DMS153 treated with DMSO at 0.1 percent for 48 hours (cell line): ENCODE data around the gene IL24.
"Not testable (repeated sequence)": the region's sequence is repeated elsewhere in the genome, so short reads cannot be mapped to it uniquely, and the experiment has no call there.

Experiments used
- DNase-seq: peaks from one replicate; lab custom pipeline; 2025; ENCODE audit not compliant: unreplicated experiment; lab: John Stamatoyannopoulos, UW

Gene IL24

DNA sequence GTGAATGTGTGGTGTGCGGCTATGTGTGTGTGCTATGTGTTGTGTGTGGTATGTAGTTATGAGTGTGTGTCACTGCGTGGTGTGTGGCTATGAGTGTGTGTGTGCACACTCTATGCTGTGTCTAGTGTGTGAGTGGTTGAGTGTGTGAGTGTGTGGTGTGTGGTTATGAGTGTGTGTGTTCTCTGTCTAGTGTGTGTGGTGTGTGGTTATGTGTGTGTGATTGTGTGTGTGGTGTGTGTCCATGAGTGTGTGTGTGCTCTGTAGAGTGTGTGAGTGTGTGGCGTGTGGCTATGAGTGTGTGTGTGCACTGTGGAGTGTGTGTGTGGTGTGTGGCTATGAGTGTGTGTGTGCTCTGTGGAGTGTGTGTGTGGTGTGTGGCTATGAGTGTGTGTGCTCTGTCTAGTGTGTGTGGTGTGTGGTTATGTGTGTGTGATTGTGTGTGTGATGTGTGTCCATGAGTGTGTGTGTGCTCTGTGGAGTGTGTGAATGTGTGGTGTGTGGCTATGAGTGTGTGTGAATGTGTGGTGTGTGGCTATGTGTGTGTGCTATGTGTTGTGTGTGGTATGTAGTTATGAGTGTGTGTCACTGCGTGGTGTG lies 26.8 kb downstream of the IL24 start:
- not testable (repeated sequence) for DNase-seq

DNA sequence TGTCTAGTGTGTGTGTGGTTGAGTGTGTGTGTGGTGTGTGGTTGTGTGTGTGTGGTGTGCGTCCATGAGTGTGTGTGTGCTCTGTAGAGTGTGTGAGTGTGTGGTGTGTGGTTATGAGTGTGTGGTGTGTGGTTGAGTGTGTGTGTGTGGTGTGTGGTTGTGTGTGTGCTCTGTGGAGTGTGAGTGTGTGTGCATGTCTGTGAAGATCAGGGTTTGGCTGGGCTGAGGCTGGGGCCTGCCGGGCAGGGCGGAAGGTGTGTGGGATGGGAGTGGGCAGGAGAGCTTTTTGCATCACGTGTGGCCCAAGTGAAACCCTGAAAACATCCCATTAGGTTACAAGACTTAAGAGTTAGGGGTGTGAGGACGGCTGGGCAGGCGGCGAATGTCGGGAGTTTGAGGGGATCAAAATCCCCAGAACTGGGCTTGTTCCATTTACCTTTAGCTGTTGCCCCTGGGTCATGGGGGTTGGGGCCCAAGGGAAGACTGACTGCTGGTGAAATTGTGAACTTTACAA lies 27.4 kb downstream of the IL24 start:
- no peak for DNase-seq

GRCh38 chr1:206925106-206925736 lies 28.0 kb downstream of the IL24 start:
- no peak for DNase-seq

DNA sequence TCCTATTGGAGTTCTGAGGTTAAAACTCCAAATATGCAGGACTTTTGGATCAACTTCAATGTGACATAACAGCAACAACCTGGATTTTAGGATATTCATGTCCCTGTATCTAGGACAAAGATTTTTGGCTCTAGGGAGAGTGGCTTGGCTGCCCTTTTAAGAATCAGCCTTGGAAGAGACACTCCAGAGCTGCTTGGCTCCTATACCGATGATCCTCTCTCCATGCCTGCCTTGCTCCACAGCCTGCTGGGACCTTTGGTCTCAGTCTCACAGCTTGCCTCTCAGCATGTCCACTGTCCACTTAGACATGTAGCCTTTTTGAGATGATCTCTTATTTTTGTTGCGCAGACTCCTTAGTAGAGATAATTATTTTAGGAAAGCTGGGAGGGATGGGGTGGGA lies 29.0 kb downstream of the IL24 start:
- DNase-seq, result no peak

DNA sequence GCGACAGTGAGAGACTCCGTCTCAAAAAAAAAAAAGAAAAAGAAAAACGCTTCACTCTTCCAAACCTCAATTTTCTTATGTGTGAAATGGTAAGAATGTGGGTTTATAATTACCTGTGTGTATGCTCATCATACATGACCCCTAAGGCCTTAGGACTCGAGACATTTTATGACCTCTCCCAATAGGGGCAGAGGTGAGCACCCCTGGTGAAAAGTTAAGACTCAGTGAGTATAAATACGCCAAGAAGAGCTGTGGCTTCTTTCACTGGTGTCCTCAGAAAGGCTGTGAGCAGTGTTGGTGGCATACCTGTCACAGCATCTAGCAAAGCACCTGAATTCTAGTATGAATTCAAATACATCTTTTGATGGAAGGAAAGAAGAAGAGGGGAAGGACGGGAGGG lies 32.3 kb downstream of the IL24 start:
- DNase-seq, result no peak

DNA sequence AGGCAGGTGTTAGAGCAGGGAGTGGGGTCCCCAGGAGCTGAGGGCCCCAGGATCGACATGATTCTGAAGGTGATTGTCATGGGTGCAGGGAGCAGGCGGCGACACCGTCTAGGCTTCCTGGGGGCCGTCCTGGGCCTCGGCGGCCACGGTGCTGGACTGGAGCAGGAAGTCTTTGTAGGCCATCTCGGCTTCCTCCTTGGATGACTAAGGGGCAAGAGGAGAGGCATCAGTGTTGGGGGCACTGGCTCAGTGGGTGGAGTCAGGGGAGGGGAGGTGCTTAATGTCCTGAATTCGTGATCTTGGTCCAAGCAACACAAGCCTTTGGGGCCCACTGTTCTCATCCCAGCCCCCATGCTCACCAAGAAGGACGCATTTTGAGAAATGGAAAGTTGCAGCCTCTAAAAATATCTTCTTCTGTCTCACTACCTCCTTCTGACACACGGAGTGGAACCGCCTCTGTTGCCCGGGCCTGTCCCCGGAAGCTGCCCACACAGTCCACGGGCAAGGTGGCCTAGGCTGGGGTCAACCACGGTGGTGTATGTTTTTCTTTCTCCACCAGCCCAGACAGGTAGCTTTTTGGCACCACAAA lies 33.1 kb downstream of the IL24 start:
- DNase-seq, result no peak

DNA sequence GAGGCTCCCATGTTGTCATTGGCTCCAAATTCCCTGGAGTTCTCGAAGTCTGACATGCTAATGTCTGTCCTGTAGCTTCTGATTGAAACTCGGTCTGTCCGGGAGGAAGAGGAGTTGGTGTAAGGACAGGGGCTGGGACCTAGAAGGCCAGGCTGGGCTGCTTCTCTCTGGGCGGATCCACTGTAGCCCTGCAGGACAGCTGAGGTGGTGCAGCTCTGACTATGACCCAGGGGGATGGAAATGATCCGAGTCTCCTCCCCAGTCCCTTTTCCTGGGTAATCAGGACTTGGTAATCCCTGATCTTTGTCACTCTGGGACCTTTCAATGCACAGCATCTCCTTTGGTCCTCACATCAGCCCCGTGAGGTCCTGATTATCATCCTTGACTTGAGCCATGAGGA lies 34.5 kb downstream of the IL24 start:
- DNase-seq, result no peak

DNA sequence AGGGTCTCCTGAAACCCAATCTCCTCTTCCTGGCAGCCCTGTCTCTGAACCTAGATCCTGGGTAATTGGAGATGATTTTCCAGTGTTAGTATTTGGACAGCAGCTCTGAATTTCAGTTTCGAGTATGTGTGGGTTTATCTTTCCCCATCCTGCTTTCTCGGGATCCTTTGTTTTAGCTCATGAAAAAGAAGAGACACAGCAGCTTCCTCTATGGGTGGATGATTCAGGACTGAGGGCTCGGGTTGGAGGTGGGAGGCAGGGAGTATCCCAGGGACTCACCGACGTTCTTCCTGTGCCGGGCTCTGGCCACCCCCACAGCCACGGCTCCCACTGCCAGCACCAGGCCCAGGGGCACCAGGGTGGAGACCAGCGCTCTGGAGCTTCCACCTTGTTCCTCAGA lies 34.9 kb downstream of the IL24 start:
- no peak for DNase-seq

- DNase-seq, result no peak
Measured at GRCh38 chr1:206933333-206933945, 36.2 kb downstream of the IL24 start.

DNA sequence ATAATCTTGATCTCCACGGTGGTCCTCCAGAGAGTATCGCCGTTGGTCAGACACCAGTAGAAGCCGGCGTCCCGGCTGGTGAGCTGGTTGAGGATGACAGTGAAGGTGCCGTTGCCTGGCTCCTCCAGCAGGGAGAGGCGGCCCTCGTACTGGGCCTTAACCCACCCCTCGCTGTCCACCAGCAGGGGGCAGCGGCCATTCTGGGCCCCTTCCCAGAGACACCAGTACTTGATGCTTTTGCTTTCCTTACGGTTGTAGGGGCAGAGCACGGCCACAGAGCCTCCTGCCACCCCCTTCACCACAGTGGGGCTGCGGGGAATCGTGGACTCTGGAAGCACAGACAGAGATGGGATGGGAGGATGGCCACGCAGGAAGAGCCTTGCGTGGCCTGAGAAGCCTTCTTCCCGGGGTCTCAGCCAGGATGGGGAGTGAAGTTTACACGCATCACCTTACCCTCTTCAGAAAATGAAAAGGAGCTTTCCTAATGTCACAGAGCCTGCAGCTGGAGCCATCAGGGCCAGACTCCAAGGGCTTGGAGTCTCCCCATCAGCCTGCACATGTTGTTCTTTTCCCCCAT lies 38.3 kb downstream of the IL24 start:
- DNase-seq, result no peak

DNA sequence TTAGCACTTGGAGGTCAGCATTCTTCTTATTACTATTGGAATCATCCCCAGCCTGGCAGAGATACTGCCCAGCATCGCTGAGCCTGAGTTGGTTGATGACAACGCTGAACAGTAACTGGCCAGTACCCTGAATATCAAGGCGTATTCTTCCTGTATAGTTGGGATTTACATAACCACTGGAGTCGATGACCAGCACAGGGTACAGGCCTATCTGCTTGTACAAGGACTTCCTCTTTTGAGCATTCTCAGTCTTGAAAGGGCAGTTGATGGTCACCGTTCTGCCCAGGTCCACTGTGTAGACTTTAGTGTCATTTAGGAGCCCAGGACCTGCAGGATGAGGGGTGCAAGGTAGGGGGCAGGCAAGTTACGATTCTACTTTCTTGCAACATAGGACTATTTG lies 40.2 kb downstream of the IL24 start:
- no peak for DNase-seq

GRCh38 chr1:206939131-206939530 lies 41.9 kb downstream of the IL24 start:
- no peak for DNase-seq

GRCh38 chr1:206939841-206940587 lies 42.8 kb downstream of the IL24 start:
- DNase-seq, result no peak

DNA sequence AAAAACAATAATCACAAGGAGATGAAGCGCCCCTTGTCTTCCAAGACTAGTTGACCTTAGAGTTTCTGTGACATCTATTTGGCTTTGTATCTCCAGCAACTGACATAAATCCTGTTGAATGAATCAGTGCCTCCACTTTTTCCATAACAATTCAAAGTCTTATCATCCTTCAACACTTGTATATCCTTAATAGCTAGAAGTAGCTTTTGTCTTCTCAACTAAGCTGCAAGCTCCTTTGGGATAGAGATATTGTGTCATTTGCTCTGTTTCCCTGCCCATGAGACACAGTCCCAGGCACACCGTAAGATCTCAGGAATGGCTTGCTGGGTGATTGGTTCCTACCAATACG lies 43.3 kb downstream of the IL24 start:
- no peak for DNase-seq

DNA sequence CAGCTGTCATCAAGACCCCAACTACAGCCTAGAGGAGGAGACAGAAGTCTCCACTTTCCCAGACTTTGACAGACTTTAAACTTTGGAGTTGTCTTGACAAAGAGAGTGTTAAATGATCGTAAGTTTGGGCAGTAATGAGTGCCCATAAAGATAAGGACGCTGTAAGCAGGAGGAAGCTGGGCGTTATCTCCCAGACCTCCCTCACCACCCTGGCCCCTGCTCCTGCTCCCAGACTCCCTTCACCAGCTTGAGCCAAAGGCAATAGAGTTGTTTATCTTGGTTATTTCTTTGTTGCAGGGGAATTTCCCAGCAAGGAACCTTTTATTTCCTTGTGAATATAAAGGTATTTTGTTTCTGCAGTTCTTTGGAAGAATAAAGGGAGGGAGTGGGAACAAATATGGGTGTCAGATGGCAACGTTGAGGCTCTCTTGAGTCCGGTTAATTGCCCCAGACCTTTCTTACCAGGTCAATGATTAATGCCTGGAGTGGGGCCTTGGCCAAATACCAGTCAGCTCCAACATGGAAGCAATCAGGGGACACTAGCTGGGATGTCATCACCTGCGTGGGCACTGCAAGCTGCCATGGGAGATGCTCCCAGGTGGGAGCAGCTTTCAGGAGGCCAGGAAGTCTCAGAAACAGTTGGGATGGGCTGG lies 44.6 kb downstream of the IL24 start:
- DNase-seq, result no peak

DNA sequence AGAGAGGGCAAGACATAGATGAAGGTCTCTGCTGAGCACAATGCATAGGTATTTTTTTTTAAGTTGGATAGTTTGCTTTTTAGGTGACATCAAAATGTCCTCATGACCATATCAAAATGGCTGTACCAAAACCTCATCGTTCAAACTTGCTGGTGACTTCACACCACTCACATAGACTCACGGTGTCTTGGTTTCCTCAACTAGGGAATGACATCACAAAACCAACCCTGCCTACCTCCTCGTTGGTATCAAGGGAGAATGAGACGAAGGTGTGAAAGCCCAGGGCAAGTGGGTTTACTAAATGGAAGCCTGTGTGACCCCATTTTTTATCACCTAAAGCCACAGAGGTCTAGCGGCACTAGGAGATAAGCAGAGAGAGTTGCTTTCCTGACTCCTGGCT lies 47.5 kb downstream of the IL24 start:
- no peak for DNase-seq

GRCh38 chr1:206945779-206946178 lies 48.5 kb downstream of the IL24 start:
- no peak for DNase-seq

GRCh38 chr1:206946261-206946660 lies 49.0 kb downstream of the IL24 start, which contains the start of gene PIGR:
PIGR (minus strand) TSS chr1:206946466; CDS start chr1:206940531, 5,935 bp downstream.
- no peak for DNase-seq

GRCh38 chr1:206947255-206947654 lies 50.0 kb downstream of the IL24 start:
- no peak for DNase-seq

GRCh38 chr1:206949208-206949607 lies 52.0 kb downstream of the IL24 start:
- DNase-seq, result no peak

GRCh38 chr1:206949641-206950040 lies 52.4 kb downstream of the IL24 start:
- no peak for DNase-seq
